A549 (cell line): ENCODE data around the gene SRRD. TPM values are rescaled to one million over a fixed set of nuclear protein-coding genes. Genes with fewer than 3 reads are reported as not detected.

ENCODE experiments used
- ATAC-seq, 2 experiments: fragments of 200-7000 bp in 1 of 2; fragments of >200 bp in 1 of 2; cut with Nextera tagmentation in 1 of 2; cut with Tn5 transposase in 1 of 2; 3 replicates each; pipeline versions ENCODE4 v1.8.0 to v1.9.1; 2018 to 2020; ENCODE audit warnings: mild to moderate bottlenecking in 1 of 2, moderate library complexity in 1 of 2
- CTCF ChIA-PET: fragments of 300-600 bp; sonication (Branson Sonifier 250); formaldehyde crosslinking; extraction: SDS; loops from one replicate; lab custom pipeline; 2021; ENCODE audit warnings: antibody characterized with exemption, inconsistent platforms; lab: Yijun Ruan, JAX
- POLR2A ChIA-PET: fragments of 350-600 bp; formaldehyde crosslinking; extraction: SDS; loops from one replicate; lab custom pipeline; 2021; ENCODE audit warnings: antibody characterized with exemption, inconsistent platforms; lab: Yijun Ruan, JAX
- DNase-seq, 2 experiments: peaks; one replicate each; pipeline versions ENCODE4 v3.0.0 to v3.0.0-alpha.2; 2011 to 2016; ENCODE audit warnings: low read depth in 1 of 2, low spot score in 1 of 2
- FAIRE-seq: peaks from 2 replicates; lab custom pipeline; 2011; peaks lifted over from hg19 to GRCh38; lab: Jason Lieb, UNC
- H3K27ac ChIP-seq, 2 experiments: fragments of >200 bp; sonication (Bioruptor Twin); formaldehyde crosslinking; 3 replicates each; pipeline ENCODE4 v1.5.1; 2016 to 2017
- H3K4me1 ChIP-seq: fragments of >200 bp; sonication (Bioruptor Twin); formaldehyde crosslinking; 3 replicates; pipeline ENCODE4 v1.6.1; 2016
- H3K4me2 ChIP-seq: fragments of >200 bp; sonication (Bioruptor Twin); formaldehyde crosslinking; 3 replicates; pipeline ENCODE4 v1.6.1; 2016
- H3K4me3 ChIP-seq: fragments of >200 bp; sonication (Bioruptor Twin); formaldehyde crosslinking; 3 replicates; pipeline ENCODE4 v1.5.1; 2016
- H3K9me3 ChIP-seq: fragments of >200 bp; sonication (Bioruptor Twin); formaldehyde crosslinking; 3 replicates; pipeline ENCODE4 v1.6.1; 2016
- EP300 ChIP-seq, 2 experiments: fragments of >200 bp; sonication (Bioruptor Twin); formaldehyde crosslinking; IDR thresholded peaks; 2 replicates in 1 of 2; 3 replicates in 1 of 2; pipeline ENCODE4 v1.6.1; 2016 to 2017
- GATA3 ChIP-seq: IDR thresholded peaks from 2 replicates; pipeline ENCODE4 v1.6.1; 2012; ENCODE audit warnings: borderline replicate concordance
- HOXB13 ChIP-seq: fragments of 250-450 bp; sonication (Bioruptor Pico); IDR thresholded peaks from 2 replicates; pipeline ENCODE4 v1.5.0; 2020; ENCODE audit warnings: low read depth, mild to moderate bottlenecking, moderate library complexity
- MAFK ChIP-seq: fragments of 450-650 bp; IDR thresholded peaks from 2 replicates; pipeline ENCODE4 v1.6.1; 2014; ENCODE audit not compliant: partially characterized antibody
- NR3C1 ChIP-seq: fragments of >200 bp; sonication (Bioruptor Twin); formaldehyde crosslinking; IDR thresholded peaks from 3 replicates; pipeline ENCODE4 v1.6.1; 2017
- POLR2A ChIP-seq: IDR thresholded peaks from 2 replicates; pipeline ENCODE4 v1.6.1; 2012; ENCODE audit warnings: mild to moderate bottlenecking, low read length
- RFX5 ChIP-seq: fragments of 450-650 bp; IDR thresholded peaks from 2 replicates; pipeline ENCODE4 v1.7.1; 2014; ENCODE audit warnings: antibody characterized with exemption, mild to moderate bottlenecking, moderate library complexity
- SMC3 ChIP-seq: fragments of >200 bp; sonication (Bioruptor Twin); formaldehyde crosslinking; IDR thresholded peaks from 3 replicates; pipeline ENCODE4 v1.6.1; 2018; ENCODE audit warnings: inconsistent platforms
- TFCP2L1 ChIP-seq: fragments of 250-450 bp; sonication (Bioruptor Pico); IDR thresholded peaks from 2 replicates; pipeline ENCODE4 v1.5.0; 2021; ENCODE audit warnings: mild to moderate bottlenecking
- ZNF302 ChIP-seq: fragments of 250-450 bp; sonication (Bioruptor Pico); IDR thresholded peaks from 2 replicates; pipeline ENCODE4 v1.9.0; 2021; ENCODE audit warnings: inconsistent platforms, mild to moderate bottlenecking, moderate library complexity
- WGBS: methylation state at CpG from one replicate; pipeline ENCODE4 v1.1.6; 2017; ENCODE audit errors: missing lambda C conversion rate; 5-methylcytosine and 5-hydroxymethylcytosine counted together
- polyA plus RNA-seq, 4 experiments: library from polyadenylated mRNA; depleted of rRNA in 3 of 4; stranded (reverse); fragments of >200 nt; fragmentation: RNase III in 1 of 4; extraction: RNeasy Plus Mini Kit Qiagen cat#74134 plus additional on column Dnase treatment in 1 of 4; gene quantifications; 2 replicates in 3 of 4; 3 replicates in 1 of 4; pipeline ENCODE4 v1.2.3, GENCODE V29; 2011 to 2017
- TF ChIP-seq, protein P1 (sequence below): fragments of 450-650 bp; IDR thresholded peaks from 2 replicates; pipeline ENCODE4 v1.6.1; 2014; ENCODE audit warnings: antibody characterized with exemption
- TF ChIP-seq, protein P2 (sequence below): fragments of 250-450 bp; sonication (Bioruptor Pico); IDR thresholded peaks from 2 replicates; pipeline ENCODE4 v1.5.0; 2021; ENCODE audit warnings: mild to moderate bottlenecking, moderate library complexity, borderline replicate concordance
- TF ChIP-seq, protein P3 (sequence below): fragments of >200 bp; sonication (Bioruptor Twin); formaldehyde crosslinking; IDR thresholded peaks from 2 replicates; pipeline ENCODE4 v1.6.1; 2016
- TF ChIP-seq, protein P4 (sequence below): IDR thresholded peaks from 2 replicates; pipeline ENCODE4 v1.6.1; 2012
- TF ChIP-seq, protein P5 (sequence below): IDR thresholded peaks from 2 replicates; pipeline ENCODE4 v1.6.1; 2012
- TF ChIP-seq, protein P6 (sequence below): IDR thresholded peaks from 2 replicates; pipeline ENCODE4 v1.6.1; 2012; ENCODE audit warnings: low read depth, borderline replicate concordance
- TF ChIP-seq, protein P7 (sequence below): fragments of 200-600 bp; sonication (generic); IDR thresholded peaks from 2 replicates; pipeline ENCODE4 v1.6.1; 2016; ENCODE audit warnings: antibody characterized with exemption, mild to moderate bottlenecking, moderate library complexity
- TF ChIP-seq, protein P8 (sequence below): fragments of >200 bp; sonication (Bioruptor Twin); formaldehyde crosslinking; IDR thresholded peaks from 3 replicates; pipeline ENCODE4 v1.6.1; 2016

The SRRD gene
- polyA plus RNA-seq, 2 of the 4 experiments (the other 2 are of a cell fraction): 14.1 to 36.4 TPM

DNA sequence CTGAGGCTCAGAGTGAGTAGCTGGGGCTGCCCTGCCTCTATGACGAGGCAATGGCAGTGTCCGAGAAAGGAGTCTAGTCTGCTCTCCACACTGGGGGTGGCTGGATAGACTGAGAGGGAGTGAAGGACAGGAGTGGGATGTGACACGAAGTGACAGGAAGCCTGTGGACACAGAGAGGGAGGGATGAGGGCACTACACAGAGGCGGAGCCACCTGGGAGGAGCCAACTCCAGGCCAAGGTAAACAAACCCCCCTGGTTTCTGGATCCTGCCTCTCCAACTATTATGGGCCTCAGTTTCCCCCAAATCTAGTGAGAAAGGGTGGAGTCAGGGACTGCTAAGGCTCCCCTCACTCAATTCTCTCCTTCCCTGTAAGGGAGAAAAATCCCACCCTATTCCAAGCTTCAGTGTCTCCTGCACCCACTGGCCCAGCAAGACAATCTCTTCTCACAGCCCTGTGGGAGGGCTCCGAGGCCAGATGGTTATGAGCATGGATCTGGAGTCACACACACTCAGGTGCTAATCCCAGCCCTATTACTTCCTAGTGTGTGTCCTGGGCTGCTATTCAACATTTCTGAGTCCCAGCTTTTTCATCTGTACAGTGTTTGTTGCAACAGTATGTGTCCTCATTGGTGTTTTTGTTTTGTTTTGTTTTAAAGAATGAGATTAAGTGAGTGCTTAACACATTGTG lies 29.7 kb upstream of the SRRD start:
- no peaks in the 10 kb centered on the region for H3K4me1 ChIP-seq
- no peaks in the 10 kb centered on the region for H3K9me3 ChIP-seq
- FAIRE-seq: no peak
- H3K27ac ChIP-seq: no peak overlapping the region
- ATAC-seq: no peak
- TF ChIP-seq TFCP2L1 (CRISPR knock-in tag): no peak
- no peak for TF ChIP-seq HOXB13 (CRISPR knock-in tag)
- TF ChIP-seq, protein P1, sequence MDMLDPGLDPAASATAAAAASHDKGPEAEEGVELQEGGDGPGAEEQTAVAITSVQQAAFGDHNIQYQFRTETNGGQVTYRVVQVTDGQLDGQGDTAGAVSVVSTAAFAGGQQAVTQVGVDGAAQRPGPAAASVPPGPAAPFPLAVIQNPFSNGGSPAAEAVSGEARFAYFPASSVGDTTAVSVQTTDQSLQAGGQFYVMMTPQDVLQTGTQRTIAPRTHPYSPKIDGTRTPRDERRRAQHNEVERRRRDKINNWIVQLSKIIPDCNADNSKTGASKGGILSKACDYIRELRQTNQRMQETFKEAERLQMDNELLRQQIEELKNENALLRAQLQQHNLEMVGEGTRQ: no peak
- no peak for TF ChIP-seq EP300 (IDR thresholded peaks at IDR 0.05)
- TF ChIP-seq ZNF302 (CRISPR knock-in tag): no peak
- TF ChIP-seq, protein P2, sequence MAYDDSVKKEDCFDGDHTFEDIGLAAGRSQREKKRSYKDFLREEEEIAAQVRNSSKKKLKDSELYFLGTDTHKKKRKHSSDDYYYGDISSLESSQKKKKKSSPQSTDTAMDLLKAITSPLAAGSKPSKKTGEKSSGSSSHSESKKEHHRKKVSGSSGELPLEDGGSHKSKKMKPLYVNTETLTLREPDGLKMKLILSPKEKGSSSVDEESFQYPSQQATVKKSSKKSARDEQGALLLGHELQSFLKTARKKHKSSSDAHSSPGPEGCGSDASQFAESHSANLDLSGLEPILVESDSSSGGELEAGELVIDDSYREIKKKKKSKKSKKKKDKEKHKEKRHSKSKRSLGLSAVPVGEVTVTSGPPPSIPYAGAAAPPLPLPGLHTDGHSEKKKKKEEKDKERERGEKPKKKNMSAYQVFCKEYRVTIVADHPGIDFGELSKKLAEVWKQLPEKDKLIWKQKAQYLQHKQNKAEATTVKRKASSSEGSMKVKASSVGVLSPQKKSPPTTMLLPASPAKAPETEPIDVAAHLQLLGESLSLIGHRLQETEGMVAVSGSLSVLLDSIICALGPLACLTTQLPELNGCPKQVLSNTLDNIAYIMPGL (CRISPR knock-in tag): no peak
- TF ChIP-seq SMC3: no peak
- TF ChIP-seq GATA3: no peak
- TF ChIP-seq MAFK: no peak
- no peak for TF ChIP-seq RFX5
- TF ChIP-seq, protein P3, sequence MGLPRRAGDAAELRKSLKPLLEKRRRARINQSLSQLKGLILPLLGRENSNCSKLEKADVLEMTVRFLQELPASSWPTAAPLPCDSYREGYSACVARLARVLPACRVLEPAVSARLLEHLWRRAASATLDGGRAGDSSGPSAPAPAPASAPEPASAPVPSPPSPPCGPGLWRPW: no peak
- no peak for TF ChIP-seq NR3C1
- TF ChIP-seq, protein P4, sequence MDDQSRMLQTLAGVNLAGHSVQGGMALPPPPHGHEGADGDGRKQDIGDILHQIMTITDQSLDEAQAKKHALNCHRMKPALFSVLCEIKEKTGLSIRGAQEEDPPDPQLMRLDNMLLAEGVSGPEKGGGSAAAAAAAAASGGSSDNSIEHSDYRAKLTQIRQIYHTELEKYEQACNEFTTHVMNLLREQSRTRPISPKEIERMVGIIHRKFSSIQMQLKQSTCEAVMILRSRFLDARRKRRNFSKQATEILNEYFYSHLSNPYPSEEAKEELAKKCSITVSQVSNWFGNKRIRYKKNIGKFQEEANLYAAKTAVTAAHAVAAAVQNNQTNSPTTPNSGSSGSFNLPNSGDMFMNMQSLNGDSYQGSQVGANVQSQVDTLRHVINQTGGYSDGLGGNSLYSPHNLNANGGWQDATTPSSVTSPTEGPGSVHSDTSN: no peak
- TF ChIP-seq, protein P5, sequence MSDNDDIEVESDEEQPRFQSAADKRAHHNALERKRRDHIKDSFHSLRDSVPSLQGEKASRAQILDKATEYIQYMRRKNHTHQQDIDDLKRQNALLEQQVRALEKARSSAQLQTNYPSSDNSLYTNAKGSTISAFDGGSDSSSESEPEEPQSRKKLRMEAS: no peak
- TF ChIP-seq, protein P6, sequence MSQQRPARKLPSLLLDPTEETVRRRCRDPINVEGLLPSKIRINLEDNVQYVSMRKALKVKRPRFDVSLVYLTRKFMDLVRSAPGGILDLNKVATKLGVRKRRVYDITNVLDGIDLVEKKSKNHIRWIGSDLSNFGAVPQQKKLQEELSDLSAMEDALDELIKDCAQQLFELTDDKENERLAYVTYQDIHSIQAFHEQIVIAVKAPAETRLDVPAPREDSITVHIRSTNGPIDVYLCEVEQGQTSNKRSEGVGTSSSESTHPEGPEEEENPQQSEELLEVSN: no peak
- TF ChIP-seq POLR2A: no peak
- TF ChIP-seq, protein P7, sequence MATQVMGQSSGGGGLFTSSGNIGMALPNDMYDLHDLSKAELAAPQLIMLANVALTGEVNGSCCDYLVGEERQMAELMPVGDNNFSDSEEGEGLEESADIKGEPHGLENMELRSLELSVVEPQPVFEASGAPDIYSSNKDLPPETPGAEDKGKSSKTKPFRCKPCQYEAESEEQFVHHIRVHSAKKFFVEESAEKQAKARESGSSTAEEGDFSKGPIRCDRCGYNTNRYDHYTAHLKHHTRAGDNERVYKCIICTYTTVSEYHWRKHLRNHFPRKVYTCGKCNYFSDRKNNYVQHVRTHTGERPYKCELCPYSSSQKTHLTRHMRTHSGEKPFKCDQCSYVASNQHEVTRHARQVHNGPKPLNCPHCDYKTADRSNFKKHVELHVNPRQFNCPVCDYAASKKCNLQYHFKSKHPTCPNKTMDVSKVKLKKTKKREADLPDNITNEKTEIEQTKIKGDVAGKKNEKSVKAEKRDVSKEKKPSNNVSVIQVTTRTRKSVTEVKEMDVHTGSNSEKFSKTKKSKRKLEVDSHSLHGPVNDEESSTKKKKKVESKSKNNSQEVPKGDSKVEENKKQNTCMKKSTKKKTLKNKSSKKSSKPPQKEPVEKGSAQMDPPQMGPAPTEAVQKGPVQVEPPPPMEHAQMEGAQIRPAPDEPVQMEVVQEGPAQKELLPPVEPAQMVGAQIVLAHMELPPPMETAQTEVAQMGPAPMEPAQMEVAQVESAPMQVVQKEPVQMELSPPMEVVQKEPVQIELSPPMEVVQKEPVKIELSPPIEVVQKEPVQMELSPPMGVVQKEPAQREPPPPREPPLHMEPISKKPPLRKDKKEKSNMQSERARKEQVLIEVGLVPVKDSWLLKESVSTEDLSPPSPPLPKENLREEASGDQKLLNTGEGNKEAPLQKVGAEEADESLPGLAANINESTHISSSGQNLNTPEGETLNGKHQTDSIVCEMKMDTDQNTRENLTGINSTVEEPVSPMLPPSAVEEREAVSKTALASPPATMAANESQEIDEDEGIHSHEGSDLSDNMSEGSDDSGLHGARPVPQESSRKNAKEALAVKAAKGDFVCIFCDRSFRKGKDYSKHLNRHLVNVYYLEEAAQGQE: no peak
- TF ChIP-seq, protein P8, sequence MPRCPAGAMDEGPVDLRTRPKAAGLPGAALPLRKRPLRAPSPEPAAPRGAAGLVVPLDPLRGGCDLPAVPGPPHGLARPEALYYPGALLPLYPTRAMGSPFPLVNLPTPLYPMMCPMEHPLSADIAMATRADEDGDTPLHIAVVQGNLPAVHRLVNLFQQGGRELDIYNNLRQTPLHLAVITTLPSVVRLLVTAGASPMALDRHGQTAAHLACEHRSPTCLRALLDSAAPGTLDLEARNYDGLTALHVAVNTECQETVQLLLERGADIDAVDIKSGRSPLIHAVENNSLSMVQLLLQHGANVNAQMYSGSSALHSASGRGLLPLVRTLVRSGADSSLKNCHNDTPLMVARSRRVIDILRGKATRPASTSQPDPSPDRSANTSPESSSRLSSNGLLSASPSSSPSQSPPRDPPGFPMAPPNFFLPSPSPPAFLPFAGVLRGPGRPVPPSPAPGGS: no peak
- ChIA-PET POLR2A (no interaction called here), CTCF (interaction anchor here (1.2 to 1.8 kb wide), 2 partner anchors 10 to 212 kb away, joined by 3 to 4 read pairs; no protein-coding TSS in a partner anchor)
- 94% methylated on average over 5 of the region's 5 CpGs for WGBS
- no peak overlapping the region for H3K4me2 ChIP-seq
- no peak overlapping the region for H3K4me3 ChIP-seq
- no peak for DNase-seq
